Hypothalamus (tissue), 51 donors: Measurements from ENCODE around the gene KLHL13.
"Not testable (repeated sequence)": the region's sequence is repeated elsewhere in the genome, so short reads cannot be mapped to it uniquely, and the experiment has no call there.

ENCODE experiments used
- DNase-seq, 51 donors: peaks; one replicate each; lab custom pipeline; 2025; lab: John Stamatoyannopoulos, UW

KLHL13 gene

DNA sequence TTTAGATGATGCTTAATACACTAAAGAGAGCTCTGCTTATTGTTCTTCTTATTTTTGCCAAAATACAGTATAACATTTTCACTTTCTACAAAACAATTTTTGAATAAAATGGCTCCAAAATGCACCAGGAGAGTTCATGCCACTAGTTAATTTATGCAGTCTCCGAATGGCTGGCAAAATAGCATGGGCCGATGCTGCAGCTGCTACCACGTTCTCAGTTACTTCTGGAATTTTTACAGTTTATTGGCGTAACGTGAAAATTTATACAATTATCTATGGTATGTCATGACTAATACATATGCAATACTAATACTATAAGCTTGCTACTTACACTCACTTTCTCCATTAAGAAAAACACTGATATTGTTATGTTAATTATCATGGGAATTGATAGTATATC lies 16.5 kb downstream of the KLHL13 start:
- no peak for DNase-seq

DNA sequence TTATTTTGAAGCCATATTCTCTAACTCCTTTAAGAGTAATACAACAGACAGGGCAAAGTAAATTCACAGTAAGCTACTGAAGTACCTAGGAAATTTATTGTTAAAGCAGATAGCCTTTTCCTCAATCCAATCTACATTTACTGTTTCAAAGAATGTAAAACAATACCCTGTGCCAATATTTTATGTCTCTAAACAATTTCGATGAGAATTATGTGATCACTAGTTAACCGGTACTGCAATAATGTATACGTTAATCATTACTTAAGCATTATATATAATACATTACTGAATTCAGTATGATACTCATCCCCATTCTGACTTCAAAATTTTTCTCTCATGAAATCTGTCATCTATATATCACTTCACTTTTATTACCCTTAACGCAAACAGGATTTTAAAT lies 28.5 kb downstream of the KLHL13 start:
- DNase-seq: no peak

DNA sequence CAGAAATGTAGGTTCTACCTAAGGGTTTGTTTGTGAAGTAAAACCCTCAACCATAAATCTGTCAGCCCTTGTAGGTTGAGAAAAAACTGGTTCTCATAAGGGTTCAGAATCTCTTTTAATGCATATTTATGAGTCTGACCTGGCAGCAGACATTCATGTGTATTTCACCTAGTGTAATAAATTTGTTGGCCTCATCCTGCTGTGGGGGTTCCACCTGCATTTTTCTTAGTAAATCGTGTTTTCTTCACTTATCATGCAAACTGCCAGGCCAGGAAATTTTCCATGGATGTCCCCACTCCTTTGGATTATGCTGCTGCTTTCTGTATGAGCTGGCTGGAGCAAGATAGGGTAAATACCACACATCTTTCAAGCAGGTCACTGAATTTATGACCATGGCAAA lies 42.4 kb downstream of the KLHL13 start:
- DNase-seq: no peak

DNA sequence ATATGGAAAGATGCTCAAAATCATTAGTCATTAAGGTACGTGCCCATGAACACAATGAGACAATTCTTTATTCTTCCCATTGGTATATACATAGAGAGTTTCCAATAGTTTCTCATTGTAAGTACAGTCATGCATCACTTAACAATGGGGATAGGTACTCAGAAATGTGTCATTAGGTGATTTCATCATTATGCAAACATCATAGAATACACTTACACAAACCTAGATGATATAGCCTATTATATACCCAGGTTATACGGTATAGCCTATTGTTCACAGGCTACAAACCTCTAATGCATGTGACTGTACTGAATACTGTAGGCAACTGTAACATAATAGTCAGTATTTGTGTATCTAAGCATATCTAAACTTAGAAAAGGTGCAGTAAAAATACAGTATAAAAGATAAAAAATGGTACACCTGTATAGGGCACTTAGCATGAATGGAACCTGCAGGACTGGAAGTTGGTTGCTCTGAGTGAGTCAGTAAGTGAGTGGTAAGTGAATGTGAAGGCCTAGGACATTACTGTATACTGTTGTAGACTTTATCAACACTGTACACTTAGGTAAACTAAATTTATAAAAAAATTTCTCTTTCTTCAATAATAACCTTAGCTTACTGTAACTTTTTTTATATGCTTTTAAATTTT lies 49.6 kb downstream of the KLHL13 start:
- no peak for DNase-seq

- DNase-seq: no peak
Observed at GRCh38 chrX:118062817-118063615, 53.6 kb downstream of the KLHL13 start.

GRCh38 chrX:118062048-118062789 lies 54.4 kb downstream of the KLHL13 start:
- DNase-seq: no peak

GRCh38 chrX:118058924-118059323 lies 57.7 kb downstream of the KLHL13 start:
- DNase-seq: no peak

DNA sequence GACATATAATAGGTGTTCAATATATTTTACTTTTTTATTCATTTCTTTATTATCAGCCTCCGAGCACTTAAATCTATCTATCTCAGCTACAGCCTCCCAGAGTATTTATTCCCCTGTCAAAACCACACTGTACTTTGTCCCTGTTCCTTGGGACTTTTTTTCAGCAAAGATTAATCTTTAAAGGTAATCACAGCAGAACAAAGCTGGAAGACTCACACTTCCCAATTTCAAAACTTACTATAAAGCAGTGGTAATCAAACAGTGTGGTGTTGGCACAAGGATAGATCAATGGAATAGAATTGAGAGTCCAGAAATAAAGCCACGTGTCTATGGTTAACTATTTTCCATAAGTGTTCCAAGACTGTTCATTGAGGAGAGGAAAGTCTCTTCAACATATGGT lies 59.7 kb downstream of the KLHL13 start:
- no peak for DNase-seq

- no peak for DNase-seq
Observed at GRCh38 chrX:118049713-118050112, 66.9 kb downstream of the KLHL13 start.

DNA sequence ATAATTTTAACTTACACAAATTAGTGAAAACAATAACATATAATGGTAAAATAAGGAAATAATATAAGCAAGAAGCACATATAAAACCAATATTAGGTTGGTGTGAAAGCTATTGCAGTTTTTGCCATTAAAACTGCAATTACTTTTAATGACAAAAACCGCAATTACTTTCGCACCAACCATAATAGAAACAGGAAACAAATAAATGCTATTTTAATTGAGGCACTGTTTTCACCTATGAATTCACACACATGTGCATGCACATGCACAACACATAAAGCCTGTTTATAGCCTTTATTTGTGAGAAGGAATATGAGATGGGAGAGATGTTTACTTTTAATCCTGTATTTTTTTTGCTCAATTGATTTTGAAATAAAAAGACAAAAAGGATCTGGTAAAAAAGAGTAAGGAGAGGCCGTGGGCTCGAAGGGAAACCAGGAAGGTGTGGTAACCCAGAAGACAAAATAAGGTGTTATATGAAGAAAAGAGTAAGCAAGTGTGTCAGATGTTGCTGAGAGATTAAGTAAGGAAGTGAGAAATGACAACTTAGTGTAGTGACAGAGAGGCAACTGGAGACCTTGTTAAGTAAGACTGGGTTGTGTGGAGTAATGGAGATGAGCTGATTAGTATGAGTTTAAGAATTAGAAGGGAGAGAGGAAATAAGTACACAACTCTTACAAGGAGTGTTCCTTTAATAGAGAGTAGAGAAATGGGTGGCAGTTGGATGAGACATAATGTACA lies 69.0 kb downstream of the KLHL13 start:
- DNase-seq: no peak

DNA sequence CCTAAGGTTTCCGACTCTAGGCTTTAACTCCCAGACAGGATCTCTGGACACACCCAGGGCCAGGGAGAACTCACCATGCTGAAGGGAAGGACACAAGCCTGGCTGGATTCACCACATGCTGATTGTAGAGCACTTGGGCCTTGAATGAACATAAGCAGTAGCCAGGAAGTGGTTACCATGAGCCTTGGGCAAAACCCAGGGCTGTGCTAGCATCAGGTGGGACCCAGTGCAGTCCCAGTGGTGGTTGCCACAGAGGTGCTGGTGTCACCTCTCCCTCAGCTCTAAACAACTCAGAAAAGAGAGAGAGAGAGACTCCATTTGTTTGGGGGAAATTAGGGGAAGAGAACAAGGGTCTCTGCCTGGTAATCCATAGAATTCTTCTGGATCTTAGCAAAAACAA lies 77.0 kb downstream of the KLHL13 start:
- DNase-seq: no peak

DNA sequence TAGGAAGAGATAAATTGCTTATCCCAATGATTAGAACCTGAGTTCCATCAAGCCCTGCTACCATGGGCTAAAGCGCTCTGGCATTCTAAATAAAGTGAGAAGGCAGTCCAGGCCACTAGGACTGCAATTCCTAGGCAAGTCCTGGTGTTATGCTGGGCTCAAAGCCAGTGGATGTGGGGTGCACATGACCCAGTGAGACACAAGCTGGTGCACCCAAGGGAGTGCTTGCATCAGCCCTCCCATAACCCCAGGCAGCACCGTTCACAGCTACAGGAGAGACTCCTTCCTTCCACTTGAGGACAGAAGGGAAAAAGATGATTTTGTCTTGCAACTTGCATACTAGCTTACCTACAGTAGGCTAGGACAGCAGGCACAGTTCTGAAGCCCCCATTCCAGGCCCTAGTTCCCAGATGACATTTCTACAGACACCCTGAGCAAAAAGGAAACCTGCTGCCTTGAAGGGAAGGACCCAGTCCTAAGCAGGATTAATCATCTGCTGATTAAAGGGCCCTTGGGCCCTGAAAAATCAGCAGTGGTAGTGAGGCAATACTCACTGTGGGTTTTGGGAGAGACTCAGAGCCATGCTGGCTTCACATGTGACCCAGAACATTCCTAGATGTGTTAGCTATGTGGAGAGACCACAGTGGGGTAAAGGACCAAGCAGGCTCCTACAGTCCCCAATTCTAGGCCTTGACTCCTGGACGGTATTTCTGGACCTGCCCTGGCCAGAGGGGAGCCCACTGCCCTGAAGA lies 77.8 kb downstream of the KLHL13 start:
- DNase-seq: no peak

DNA sequence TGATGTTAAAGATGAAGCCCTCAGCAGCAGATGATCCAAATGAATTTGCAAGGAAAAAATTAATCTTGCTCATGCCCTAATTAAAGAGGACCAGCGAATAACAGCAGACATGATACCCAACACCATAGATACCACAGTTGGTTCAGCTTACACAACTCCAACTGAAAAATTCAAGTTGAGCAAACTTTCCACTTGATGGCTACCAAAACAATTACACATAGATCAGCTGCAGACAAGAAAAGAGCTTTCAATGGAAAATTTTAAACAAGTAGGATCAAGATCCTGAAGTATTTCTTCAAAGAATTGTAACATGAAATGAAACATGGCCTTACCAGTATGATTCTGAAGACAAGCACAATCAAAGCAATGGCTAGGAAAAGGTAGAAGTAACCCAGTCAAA lies 90.0 kb downstream of the KLHL13 start:
- DNase-seq: no peak

- DNase-seq: no peak
Observed at GRCh38 chrX:118025226-118025625, 91.4 kb downstream of the KLHL13 start.

- DNase-seq: no peak
Observed at GRCh38 chrX:118024482-118024881, 92.1 kb downstream of the KLHL13 start.

DNA sequence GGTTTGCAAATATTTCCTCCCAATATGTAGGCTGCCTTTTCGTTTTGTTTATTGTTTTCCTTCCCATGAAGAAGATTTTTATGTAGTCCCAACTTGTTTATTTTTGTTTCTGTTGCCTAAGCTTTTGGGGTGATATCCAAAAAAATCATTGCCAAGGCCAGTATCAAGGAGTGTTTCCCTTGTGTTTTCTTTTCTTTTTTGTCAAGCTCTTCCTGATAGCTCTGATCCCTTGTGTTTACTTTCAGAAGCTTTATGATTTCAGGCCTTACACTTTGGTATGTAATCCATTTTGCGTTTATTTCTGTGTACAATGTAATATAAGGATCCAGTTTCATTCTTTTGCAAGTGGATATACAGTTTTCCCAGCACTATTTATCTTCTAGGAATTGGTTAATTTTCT lies 93.9 kb downstream of the KLHL13 start:
- no peak for DNase-seq

DNA sequence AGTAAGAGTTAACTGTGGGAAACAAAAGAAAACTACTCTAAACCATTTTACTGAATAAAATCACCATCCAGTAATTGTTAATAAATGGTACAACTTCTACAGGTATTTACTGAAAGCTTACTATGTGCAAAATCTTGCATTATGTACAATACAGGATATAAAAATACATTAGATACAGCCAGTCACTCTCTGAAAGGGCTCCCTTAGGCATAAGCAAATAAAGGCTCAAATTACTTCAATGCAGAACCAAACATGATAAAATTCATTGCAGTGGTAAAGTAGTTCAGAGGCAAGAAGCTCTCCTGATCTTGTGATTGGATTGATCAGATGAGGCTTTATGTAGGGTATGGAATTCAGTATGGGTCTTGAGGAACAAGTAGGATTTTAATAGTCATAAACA lies 100.2 kb downstream of the KLHL13 start:
- no peak for DNase-seq

GRCh38 chrX:118002417-118002816 lies 114.2 kb downstream of the KLHL13 start:
- not testable (repeated sequence) for DNase-seq

- DNase-seq: no peak
Observed at GRCh38 chrX:118000518-118000917, 116.1 kb downstream of the KLHL13 start.

- DNase-seq: no peak
Observed at GRCh38 chrX:117998171-117998570, 118.4 kb downstream of the KLHL13 start.
